IMR-90 (cell line): ENCODE data around the gene FER. TPM values are rescaled to one million over a fixed set of nuclear protein-coding genes. Genes with fewer than 3 reads are reported as not detected.

Experiments
- ATAC-seq: fragments of 200-7000 bp; cut with Tn5 transposase; 2 replicates; pipeline ENCODE4 v1.9.1; 2020; ENCODE audit warnings: low read depth, mild to moderate bottlenecking, moderate library complexity
- BruUV-seq: library from RNA; stranded (reverse); fragments of 400-500 nt; replicated peaks from 2 replicates; lab custom pipeline; 2021; lab: Mats Ljungman, UMichigan
- CTCF ChIA-PET: fragments of 300-600 bp; formaldehyde crosslinking; extraction: SDS; loops from one replicate; lab custom pipeline; 2021; ENCODE audit warnings: antibody characterized with exemption; lab: Yijun Ruan, JAX
- POLR2A ChIA-PET: fragments of 300-600 bp; sonication (Branson Sonifier 250); formaldehyde crosslinking; loops from one replicate; lab custom pipeline; 2022; ENCODE audit warnings: antibody characterized with exemption; ENCODE audit not compliant: unreplicated experiment; lab: Charles Lee
- DNase-seq: peaks from one replicate; pipeline ENCODE4 v3.0.0; 2013
- H2AFZ ChIP-seq: replicated peaks from 2 replicates; pipeline ENCODE3; 2013; ENCODE audit warnings: low read length, mild to moderate bottlenecking; ENCODE audit not compliant: poor library complexity
- H2AK5ac ChIP-seq: 2 replicates; pipeline ENCODE4 v1.6.1; 2013; ENCODE audit warnings: low read depth, low read length, inconsistent platforms
- H2AK9ac ChIP-seq: replicated peaks from 2 replicates; pipeline ENCODE3; 2013; ENCODE audit warnings: mild to moderate bottlenecking, low read depth, low read length, moderate library complexity; ENCODE audit not compliant: poor library complexity
- H2BK120ac ChIP-seq: 2 replicates; pipeline ENCODE4 v1.6.1; 2013; ENCODE audit warnings: low read depth, low read length, inconsistent platforms
- H2BK15ac ChIP-seq: 3 replicates; pipeline ENCODE4 v1.6.1; 2013; ENCODE audit warnings: low read depth, low read length, inconsistent platforms
- H2BK20ac ChIP-seq: 2 replicates; pipeline ENCODE4 v1.6.1; 2013; ENCODE audit warnings: low read depth, mild to moderate bottlenecking, inconsistent platforms, low read length, moderate library complexity
- H2BK5ac ChIP-seq: 2 replicates; pipeline ENCODE4 v1.6.1; 2013; ENCODE audit warnings: mild to moderate bottlenecking, low read depth, low read length, inconsistent platforms; ENCODE audit not compliant: poor library complexity, severe bottlenecking
- H3K14ac ChIP-seq: replicated peaks from 2 replicates; pipeline ENCODE4 v1.6.1; 2013; ENCODE audit warnings: low read depth, low read length, inconsistent platforms
- H3K18ac ChIP-seq: 2 replicates; pipeline ENCODE4 v1.6.1; 2013; ENCODE audit warnings: low read depth, low read length, control low read depth
- H3K23ac ChIP-seq: 2 replicates; pipeline ENCODE4 v1.6.1; 2013; ENCODE audit warnings: low read depth, low read length, inconsistent platforms
- H3K27ac ChIP-seq: 2 replicates; pipeline ENCODE4 v1.5.1; 2013; ENCODE audit warnings: mild to moderate bottlenecking, control low read depth, low read length; ENCODE audit not compliant: insufficient read depth
- H3K27me3 ChIP-seq: 2 replicates; pipeline ENCODE4 v1.6.1; 2013; ENCODE audit warnings: low read length; ENCODE audit not compliant: control insufficient read depth, insufficient read depth
- H3K36me3 ChIP-seq: 2 replicates; pipeline ENCODE4 v1.6.1; 2013; ENCODE audit warnings: low read length, mixed read lengths; ENCODE audit not compliant: control insufficient read depth, insufficient read depth
- H3K4ac ChIP-seq: 2 replicates; pipeline ENCODE4 v1.6.1; 2013; ENCODE audit warnings: low read depth, low read length, inconsistent platforms
- H3K4me1 ChIP-seq: 2 replicates; pipeline ENCODE4 v1.6.1; 2013; ENCODE audit warnings: low read length, mixed read lengths; ENCODE audit not compliant: control insufficient read depth, insufficient read depth
- H3K4me2 ChIP-seq: 2 replicates; pipeline ENCODE4 v1.6.1; 2013; ENCODE audit warnings: low read depth, mild to moderate bottlenecking, control low read depth, low read length, moderate library complexity
- H3K4me3 ChIP-seq: 2 replicates; pipeline ENCODE4 v1.5.1; 2013; ENCODE audit warnings: low read depth, mild to moderate bottlenecking, control low read depth, low read length, moderate library complexity; ENCODE audit not compliant: insufficient read depth
- H3K56ac ChIP-seq: 2 replicates; pipeline ENCODE4 v1.6.1; 2013; ENCODE audit warnings: low read length, inconsistent platforms; ENCODE audit not compliant: insufficient read depth; ENCODE audit errors: extremely low read depth
- H3K79me1 ChIP-seq, 2 experiments: 2 replicates each; pipeline ENCODE4 v1.6.1; 2013; ENCODE audit warnings: low read length in 2 of 2, inconsistent platforms in 1 of 2, low read depth in 1 of 2
- H3K9ac ChIP-seq: 2 replicates; pipeline ENCODE4 v1.6.1; 2013; ENCODE audit warnings: low read depth, low read length, control low read depth
- H3K9me1 ChIP-seq: 2 replicates; pipeline ENCODE4 v1.6.1; 2013; ENCODE audit warnings: low read length, inconsistent platforms; ENCODE audit not compliant: insufficient read depth
- H3K9me3 ChIP-seq: 2 replicates; pipeline ENCODE4 v1.6.1; 2013; ENCODE audit warnings: low read length; ENCODE audit not compliant: control insufficient read depth, insufficient read depth
- H4K20me1 ChIP-seq: 2 replicates; pipeline ENCODE4 v1.6.1; 2013; ENCODE audit warnings: low read length, inconsistent platforms; ENCODE audit not compliant: insufficient read depth
- H4K5ac ChIP-seq: 2 replicates; pipeline ENCODE4 v1.6.1; 2013; ENCODE audit warnings: mild to moderate bottlenecking, low read depth, low read length, control low read depth
- H4K8ac ChIP-seq, 2 experiments: 2 replicates each; pipeline ENCODE4 v1.6.1; 2013; ENCODE audit warnings: low read depth in 2 of 2, low read length in 2 of 2, control low read depth in 1 of 2, inconsistent platforms in 1 of 2
- H4K91ac ChIP-seq: 2 replicates; pipeline ENCODE4 v1.6.1; 2013; ENCODE audit warnings: low read depth, low read length, inconsistent platforms; ENCODE audit not compliant: insufficient read depth
- BHLHE40 ChIP-seq: fragments of 150-350 bp; IDR thresholded peaks from 2 replicates; pipeline ENCODE4 v1.6.1; 2016; ENCODE audit warnings: mild to moderate bottlenecking, low read depth, low read length
- CEBPB ChIP-seq: IDR thresholded peaks from 2 replicates; pipeline ENCODE4 v1.6.1; 2012; ENCODE audit warnings: low read depth, low read length, improper control_type of control experiment
- ELK1 ChIP-seq: fragments of 150-350 bp; IDR thresholded peaks from 2 replicates; pipeline ENCODE4 v1.6.1; 2016; ENCODE audit warnings: low read depth, mild to moderate bottlenecking, low read length, moderate library complexity, borderline replicate concordance
- FOS ChIP-seq: fragments of 150-350 bp; IDR thresholded peaks from 2 replicates; pipeline ENCODE4 v1.6.1; 2016; ENCODE audit warnings: low read depth, low read length
- MAFK ChIP-seq: IDR thresholded peaks from 2 replicates; pipeline ENCODE4 v1.6.1; 2012; ENCODE audit warnings: low read depth, low read length, improper control_type of control experiment
- MAZ ChIP-seq: IDR thresholded peaks from 2 replicates; pipeline ENCODE4 v1.6.1; 2012; ENCODE audit warnings: low read depth, mild to moderate bottlenecking, low read length, improper control_type of control experiment, moderate library complexity, borderline replicate concordance
- NFE2L2 ChIP-seq: fragments of 150-350 bp; IDR thresholded peaks from 2 replicates; pipeline ENCODE4 v1.6.1; 2016; ENCODE audit warnings: low read depth, mild to moderate bottlenecking, low read length
- POLR2A ChIP-seq: IDR thresholded peaks from 2 replicates; pipeline ENCODE4 v1.6.1; 2012; ENCODE audit warnings: mild to moderate bottlenecking, low read depth, low read length
- RAD21 ChIP-seq: IDR thresholded peaks from 2 replicates; pipeline ENCODE4 v1.6.1; 2012; ENCODE audit warnings: low read length, improper control_type of control experiment
- RCOR1 ChIP-seq: IDR thresholded peaks from 2 replicates; pipeline ENCODE4 v1.6.1; 2012; ENCODE audit warnings: mild to moderate bottlenecking, low read length, improper control_type of control experiment; ENCODE audit not compliant: insufficient replicate concordance
- RFX5 ChIP-seq: IDR thresholded peaks from 2 replicates; pipeline ENCODE4 v1.8.0; 2012; ENCODE audit warnings: low read depth, mild to moderate bottlenecking, low read length, moderate library complexity
- SMC3 ChIP-seq: fragments of 150-350 bp; IDR thresholded peaks from 2 replicates; pipeline ENCODE4 v1.6.1; 2016; ENCODE audit warnings: low read depth, mild to moderate bottlenecking, antibody characterized with exemption, low read length, moderate library complexity
- dilution Hi-C: fragments of 300-500 bp; cut with HindIII; formaldehyde crosslinking; loops from one replicate; pipeline ENCODE4 v1.14.3; 2018; ENCODE audit warnings: low sequenced_read_pairs; ENCODE audit not compliant: unreplicated experiment
- in situ Hi-C: fragments of 300-500 bp; cut with MboI; formaldehyde crosslinking; loops from 3 replicates; pipeline ENCODE4 v1.14.3; 2019; ENCODE audit warnings: low sequenced_read_pairs, inconsistent platforms, mixed read lengths
- intact Hi-C: fragments of 100-400 bp; cut with micrococcal nuclease; formaldehyde crosslinking; loops from 2 replicates; pipeline ENCODE4 v1.10.0; 2022
- polyA plus RNA-seq, 3 experiments: library from polyadenylated mRNA; depleted of rRNA; stranded (reverse); fragments of >200 nt; gene quantifications; 2 replicates each; pipeline ENCODE4 v1.2.3, GENCODE V29; 2012; ENCODE audit warnings: low replicate concordance in 1 of 3
- total RNA-seq: library from RNA; depleted of rRNA; stranded (reverse); fragments of >200 nt; gene quantifications from 2 replicates; pipeline ENCODE4 v1.2.3, GENCODE V29; 2012
- TF ChIP-seq, protein P1 (sequence below): conservative IDR thresholded peaks from 2 replicates; pipeline ENCODE4 v1.5.1; 2012; ENCODE audit warnings: mild to moderate bottlenecking, low read depth, low read length, improper control_type of control experiment

The FER gene
- total and polyA plus RNA-seq, 2 of the 4 experiments (the other 2 are of a cell fraction): 3.5 to 32.4 TPM

DNA sequence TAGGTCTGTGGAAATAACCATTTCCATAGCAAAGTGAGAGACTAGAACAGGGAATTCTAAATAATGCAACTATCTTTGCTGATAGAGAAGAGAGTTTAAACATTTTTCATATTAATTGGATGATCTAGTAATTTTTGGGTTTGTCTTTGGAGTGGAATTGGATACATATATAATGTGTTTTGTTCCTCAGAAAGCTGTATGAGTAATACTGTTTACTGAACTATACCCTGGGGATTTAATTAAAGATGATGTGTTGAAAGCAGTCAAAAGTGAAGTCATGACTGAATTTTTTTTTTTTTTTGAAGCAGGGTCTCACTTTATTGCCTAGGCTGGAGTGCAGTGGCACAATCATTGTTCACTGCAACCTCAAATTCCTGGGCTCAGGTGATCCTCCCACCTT is 17.9 kb downstream of the FER start:
- no peak overlapping the region for H4K8ac ChIP-seq
- no peak overlapping the region for H2AK9ac ChIP-seq
- no peak overlapping the region for H3K4me2 ChIP-seq
- CTCF ChIA-PET: interaction anchor here (0.7 kb wide), 1 partner anchor 87 kb away, joined by 4 read pairs; no protein-coding TSS in a partner anchor
- H3K18ac ChIP-seq: no peak overlapping the region
- no peak overlapping the region for H4K91ac ChIP-seq
- no peak for DNase-seq
- H3K9ac ChIP-seq: no peak overlapping the region
- no peak for ATAC-seq
- POLR2A ChIA-PET: no interaction called here
- H2BK120ac ChIP-seq: no peak overlapping the region
- peaks cover 2% of the 10 kb centered on the region; the same call in 1 of the 2 replicates for H3K36me3 ChIP-seq
- BruUV-seq: no TSS peak
- H2BK15ac ChIP-seq: no peak overlapping the region
- no peak overlapping the region for H3K14ac ChIP-seq
- dilution Hi-C loops (no loop called here), in situ Hi-C loops (no loop called here), intact Hi-C loops (no loop called here)
- no peaks in the 10 kb centered on the region for H4K20me1 ChIP-seq
- H3K4me1 ChIP-seq: no peaks in the 10 kb centered on the region
- H2BK20ac ChIP-seq: no peak overlapping the region
- H3K4me3 ChIP-seq: no peak overlapping the region
- H3K9me1 ChIP-seq: 0 out of 2 replicates have a peak, but pooled peaks cover 8% of the 10 kb centered on the region
- H3K56ac ChIP-seq: no peak overlapping the region
- no peak overlapping the region for H3K23ac ChIP-seq
- no peak overlapping the region for H3K4ac ChIP-seq
- no peak overlapping the region for H2AK5ac ChIP-seq
- H2AFZ ChIP-seq: no peak overlapping the region
- H4K5ac ChIP-seq: no peak overlapping the region
- TF ChIP-seq ELK1 (no peak), CEBPB (no peak), NFE2L2 (no peak), RAD21 (no peak), RCOR1 (no peak), FOS (no peak), RFX5 (no peak), MAZ (no peak), MAFK (no peak), BHLHE40 (no peak), SMC3 (no peak), POLR2A (no peak)
- TF ChIP-seq, protein P1, sequence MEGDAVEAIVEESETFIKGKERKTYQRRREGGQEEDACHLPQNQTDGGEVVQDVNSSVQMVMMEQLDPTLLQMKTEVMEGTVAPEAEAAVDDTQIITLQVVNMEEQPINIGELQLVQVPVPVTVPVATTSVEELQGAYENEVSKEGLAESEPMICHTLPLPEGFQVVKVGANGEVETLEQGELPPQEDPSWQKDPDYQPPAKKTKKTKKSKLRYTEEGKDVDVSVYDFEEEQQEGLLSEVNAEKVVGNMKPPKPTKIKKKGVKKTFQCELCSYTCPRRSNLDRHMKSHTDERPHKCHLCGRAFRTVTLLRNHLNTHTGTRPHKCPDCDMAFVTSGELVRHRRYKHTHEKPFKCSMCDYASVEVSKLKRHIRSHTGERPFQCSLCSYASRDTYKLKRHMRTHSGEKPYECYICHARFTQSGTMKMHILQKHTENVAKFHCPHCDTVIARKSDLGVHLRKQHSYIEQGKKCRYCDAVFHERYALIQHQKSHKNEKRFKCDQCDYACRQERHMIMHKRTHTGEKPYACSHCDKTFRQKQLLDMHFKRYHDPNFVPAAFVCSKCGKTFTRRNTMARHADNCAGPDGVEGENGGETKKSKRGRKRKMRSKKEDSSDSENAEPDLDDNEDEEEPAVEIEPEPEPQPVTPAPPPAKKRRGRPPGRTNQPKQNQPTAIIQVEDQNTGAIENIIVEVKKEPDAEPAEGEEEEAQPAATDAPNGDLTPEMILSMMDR: no peak
- no peak overlapping the region for H3K27ac ChIP-seq
- peaks cover 26 to 57% of the 10 kb centered on the region in 2 experiments for H3K79me1 ChIP-seq
- no peaks in the 10 kb centered on the region for H3K9me3 ChIP-seq
- no peaks in the 10 kb centered on the region for H3K27me3 ChIP-seq
- no peak overlapping the region for H2BK5ac ChIP-seq
